GM21367 (cell line): ENCODE results near the gene DIS3L2.
"Not testable (repeated sequence)": the region's sequence is repeated elsewhere in the genome, so short reads cannot be mapped to it uniquely, and the experiment has no call there.

Source experiments
- ATAC-seq: cut with Tn5 transposase; IDR thresholded peaks from one replicate; pipeline ENCODE4 v1.9.1; 2021; ENCODE audit not compliant: unreplicated experiment

DIS3L2 gene

DNA sequence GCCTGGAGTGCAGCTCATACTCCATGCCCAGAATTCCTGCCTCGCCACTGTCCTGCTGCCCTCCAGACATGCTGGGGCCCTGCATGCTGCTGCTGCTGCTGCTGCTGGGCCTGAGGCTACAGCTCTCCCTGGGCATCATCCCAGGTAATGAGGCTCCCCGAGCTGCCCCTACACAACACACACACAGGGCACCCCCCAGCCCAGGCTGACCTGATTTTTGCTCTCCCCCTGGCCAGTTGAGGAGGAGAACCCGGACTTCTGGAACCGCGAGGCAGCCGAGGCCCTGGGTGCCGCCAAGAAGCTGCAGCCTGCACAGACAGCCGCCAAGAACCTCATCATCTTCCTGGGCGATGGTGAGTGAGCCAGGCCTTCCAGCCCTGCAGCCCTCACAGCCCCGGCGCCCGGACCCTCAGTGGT is 417.2 kb downstream of the DIS3L2 start, which contains the start of gene ALPP:
Gene ALPP (plus strand): TSS at position 17 of the 417 bp plus-strand sequence. CDS start 52 bp downstream, at position 69.
- ATAC-seq: not testable (repeated sequence)

DNA sequence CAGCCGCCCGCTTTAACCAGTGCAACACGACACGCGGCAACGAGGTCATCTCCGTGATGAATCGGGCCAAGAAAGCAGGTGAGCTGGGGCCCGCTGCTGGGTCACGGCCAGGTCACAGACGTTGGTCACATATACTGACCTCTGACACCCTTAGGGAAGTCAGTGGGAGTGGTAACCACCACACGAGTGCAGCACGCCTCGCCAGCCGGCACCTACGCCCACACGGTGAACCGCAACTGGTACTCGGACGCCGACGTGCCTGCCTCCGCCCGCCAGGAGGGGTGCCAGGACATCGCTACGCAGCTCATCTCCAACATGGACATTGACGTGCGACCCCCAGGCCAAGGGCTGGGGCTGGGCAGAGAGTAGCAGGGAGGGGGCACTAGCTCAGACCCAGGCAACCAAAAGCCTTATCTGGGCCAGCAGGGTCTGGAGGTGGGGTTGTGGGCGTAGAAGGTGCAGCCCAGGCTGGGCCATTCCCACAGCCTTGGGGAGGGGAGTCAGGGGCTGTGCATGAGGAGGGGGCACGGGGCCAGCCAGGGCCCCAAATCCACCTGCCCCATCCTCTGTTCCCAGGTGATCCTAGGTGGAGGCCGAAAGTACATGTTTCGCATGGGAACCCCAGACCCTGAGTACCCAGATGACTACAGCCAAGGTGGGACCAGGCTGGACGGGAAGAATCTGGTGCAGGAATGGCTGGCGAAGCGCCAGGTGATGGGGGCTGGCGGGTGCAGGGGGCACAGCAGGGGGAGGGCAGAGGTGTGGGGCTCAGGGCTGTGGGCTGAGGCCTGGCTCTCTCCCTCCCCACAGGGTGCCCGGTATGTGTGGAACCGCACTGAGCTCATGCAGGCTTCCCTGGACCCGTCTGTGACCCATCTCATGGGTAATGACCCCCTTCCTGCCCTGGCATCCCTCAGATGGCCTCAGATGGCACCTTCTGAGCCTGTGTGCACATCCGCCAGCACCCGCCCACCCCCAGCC is 418.4 kb downstream of the DIS3L2 start:
- not testable (repeated sequence) for ATAC-seq

- not testable (repeated sequence) for ATAC-seq
These were observed 419.9 kb downstream of the DIS3L2 start for GRCh38 chr2:232381204-232382031.

DNA sequence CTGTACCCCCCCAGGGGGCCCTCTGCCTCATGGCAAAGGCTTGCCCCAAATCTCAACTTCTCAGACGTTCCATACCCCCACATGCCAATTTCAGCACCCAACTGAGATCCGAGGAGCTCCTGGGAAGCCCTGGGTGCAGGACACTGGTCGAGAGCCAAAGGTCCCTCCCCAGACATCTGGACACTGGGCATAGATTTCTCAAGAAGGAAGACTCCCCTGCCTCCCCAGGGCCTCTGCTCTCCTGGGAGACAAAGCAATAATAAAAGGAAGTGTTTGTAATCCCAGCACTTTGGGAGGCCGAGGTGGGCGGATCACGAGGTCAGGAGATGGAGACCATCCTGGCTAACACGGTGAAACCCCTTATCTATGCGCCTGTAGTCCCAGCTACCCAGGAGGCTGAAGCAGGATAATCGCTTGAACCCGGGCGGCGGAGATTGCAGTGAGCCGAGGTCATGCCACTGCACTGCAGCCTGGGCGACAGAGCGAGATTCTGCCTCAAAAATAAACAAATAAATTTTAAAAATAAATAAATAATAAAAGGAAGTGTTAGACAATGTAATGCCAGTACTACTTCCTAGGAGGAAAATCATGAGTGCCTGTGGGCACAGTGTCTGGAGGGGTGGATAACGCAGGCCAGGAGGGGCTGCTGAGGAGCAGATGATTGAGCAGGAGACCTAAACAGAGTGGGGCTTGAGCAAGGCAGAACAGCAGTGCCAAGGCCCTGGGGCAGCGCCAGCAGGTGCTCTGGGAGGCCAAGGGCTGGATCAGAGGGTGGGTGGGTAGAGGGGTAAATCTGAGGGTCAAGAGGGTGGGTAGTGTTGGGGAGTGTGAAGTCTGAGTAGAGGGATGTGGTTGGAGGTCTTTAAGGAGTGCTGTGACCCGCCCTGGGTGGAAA is 421.1 kb downstream of the DIS3L2 start:
- ATAC-seq: no peak

DNA sequence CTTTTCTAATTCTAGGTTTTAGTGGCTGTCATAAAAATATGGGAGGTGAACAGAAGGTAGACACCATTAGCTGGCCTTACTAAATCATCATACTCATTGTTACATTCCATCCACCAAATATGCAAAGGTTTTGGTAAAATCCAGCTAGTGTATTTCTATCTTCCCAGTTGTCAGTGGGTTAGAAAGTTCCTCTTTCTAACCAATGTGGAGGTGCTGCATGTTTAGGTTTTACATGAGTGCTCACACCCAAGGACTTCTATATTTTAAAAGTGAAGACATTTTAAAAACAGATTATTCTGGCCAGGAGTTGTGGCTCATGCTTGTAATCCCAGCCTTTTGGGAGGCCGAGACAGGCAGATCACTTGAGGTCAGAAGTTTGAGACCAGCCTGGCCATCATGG is 423.0 kb downstream of the DIS3L2 start:
- ATAC-seq: no peak

DNA sequence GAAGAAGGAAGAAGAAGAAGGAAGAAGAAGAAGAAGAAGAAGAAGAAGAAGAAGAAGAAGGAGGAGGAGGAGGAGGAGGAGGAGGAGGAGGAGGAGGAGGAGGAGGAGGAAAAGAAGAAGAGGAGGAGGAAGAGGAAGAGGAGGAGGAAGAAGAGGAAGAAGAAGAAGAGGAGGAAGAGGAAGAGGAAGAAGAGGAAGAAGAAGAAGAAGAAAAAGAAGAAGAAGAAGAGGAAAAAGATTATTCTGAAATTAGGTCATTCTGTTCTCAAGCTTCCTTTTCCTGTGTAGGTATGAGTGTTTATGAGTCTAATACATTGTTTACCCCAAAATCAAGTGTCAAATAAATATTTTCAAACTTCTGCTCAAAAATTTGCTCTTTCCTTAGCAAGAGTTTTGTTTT is 423.5 kb downstream of the DIS3L2 start:
- ATAC-seq: not testable (repeated sequence)

DNA sequence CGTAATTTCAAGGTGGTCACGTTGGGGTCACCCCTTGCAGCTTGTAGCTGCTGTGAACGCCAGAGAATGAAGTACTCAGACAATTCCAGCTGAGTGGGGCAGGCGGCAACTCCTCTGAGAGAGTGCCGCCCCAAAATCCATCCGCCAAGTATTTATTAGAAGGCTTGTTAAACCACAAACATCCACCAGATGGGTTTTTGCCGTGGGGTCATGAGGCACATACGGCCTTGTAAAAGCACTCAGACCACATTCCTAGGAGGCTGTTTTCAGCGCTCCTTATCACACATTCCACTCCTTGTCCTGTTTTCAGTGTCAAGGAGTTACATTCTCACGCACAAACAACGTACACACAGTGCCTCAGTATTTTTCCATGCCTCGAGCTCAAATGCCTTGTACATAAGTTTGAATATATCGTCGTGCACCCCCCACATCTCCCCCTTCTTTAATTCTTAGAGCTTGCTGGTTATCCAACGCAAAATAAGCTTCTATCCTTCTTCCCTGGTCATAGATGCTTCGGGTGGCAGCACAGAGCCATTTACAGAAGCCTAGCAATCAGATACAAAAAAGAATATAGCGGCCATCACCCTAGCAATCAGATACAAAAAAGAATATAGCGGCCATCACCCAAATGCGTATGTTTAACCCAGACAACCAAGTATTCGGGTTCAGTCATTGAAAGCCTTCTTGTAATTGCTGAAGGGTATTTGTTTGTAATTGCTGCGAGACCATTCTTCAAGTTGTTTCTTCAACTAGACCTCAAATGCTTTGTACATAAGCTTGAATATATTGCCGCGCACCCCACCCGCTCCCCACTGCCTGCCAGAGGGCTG is 424.4 kb downstream of the DIS3L2 start:
- ATAC-seq: no peak

- ATAC-seq: no peak
These were observed 424.9 kb downstream of the DIS3L2 start for GRCh38 chr2:232386490-232386739.
